Glutamatergic neuron (in vitro differentiated cells): ENCODE data around the gene EPHA2. TPM values are rescaled to one million over a fixed set of nuclear protein-coding genes. Genes with fewer than 3 reads are reported as not detected.

Source experiments
- DNase-seq: peaks from one replicate; pipeline ENCODE4 v3.0.0; 2022
- H3K27ac Mint-ChIP-seq: one replicate; pipeline ENCODE4 v1.8.0; 2020; ENCODE audit warnings: mild to moderate bottlenecking, mixed read lengths, inconsistent platforms; ENCODE audit not compliant: unreplicated experiment
- H3K27me3 Mint-ChIP-seq: one replicate; pipeline ENCODE4 v1.8.0; 2020; ENCODE audit warnings: mild to moderate bottlenecking, moderate library complexity, mixed read lengths, inconsistent platforms; ENCODE audit not compliant: unreplicated experiment
- H3K36me3 Mint-ChIP-seq: one replicate; pipeline ENCODE4 v1.8.0; 2020; ENCODE audit warnings: mild to moderate bottlenecking, mixed read lengths, inconsistent platforms; ENCODE audit not compliant: unreplicated experiment
- H3K4me1 Mint-ChIP-seq: one replicate; pipeline ENCODE4 v1.8.0; 2020; ENCODE audit warnings: mild to moderate bottlenecking, low read depth, mixed read lengths, inconsistent platforms; ENCODE audit not compliant: unreplicated experiment
- H3K4me3 Mint-ChIP-seq: one replicate; pipeline ENCODE4 v1.8.0; 2020; ENCODE audit warnings: mild to moderate bottlenecking, mixed read lengths, inconsistent platforms; ENCODE audit not compliant: unreplicated experiment
- H3K9me3 Mint-ChIP-seq: one replicate; pipeline ENCODE4 v1.8.0; 2020; ENCODE audit warnings: mild to moderate bottlenecking, moderate library complexity, mixed read lengths, inconsistent platforms; ENCODE audit not compliant: unreplicated experiment
- CTCF ChIP-seq: fragments of 200-600 bp; sonication (generic); IDR thresholded peaks from one replicate; pipeline ENCODE4 v1.5.0; 2021; ENCODE audit not compliant: partially characterized antibody, unreplicated experiment
- total RNA-seq: library from RNA; stranded (reverse); fragmentation: NEBNext Ultra II Directional; extraction: Animal tissue kit (Norgen Biotek cat#: 25700); gene quantifications from one replicate; pipeline ENCODE4 v1.2.1, GENCODE V29; 2021; ENCODE audit not compliant: unreplicated experiment

EPHA2 gene
- total RNA-seq, 1 donor from 2014 or later, result 0.29 TPM

GRCh38 chr1:16195518-16195905, 39.6 kb upstream of the EPHA2 start:
- Mint-ChIP-seq H3K36me3 (no peaks in the 10 kb centered on the region), H3K4me1 (no peaks in the 10 kb centered on the region), H3K27me3 (peaks cover 2% of the 10 kb centered on the region), H3K27ac (no peak overlapping the region), H3K4me3 (no peak overlapping the region), H3K9me3 (peaks cover 4% of the 10 kb centered on the region)
- no peak for TF ChIP-seq CTCF
- DNase-seq, result no peak

GRCh38 chr1:16191916-16192546, 36.2 kb upstream of the EPHA2 start:
- Mint-ChIP-seq H3K4me3 (no peak overlapping the region), H3K9me3 (peaks cover 2% of the 10 kb centered on the region), H3K27me3 (peaks cover 3% of the 10 kb centered on the region), H3K4me1 (no peaks in the 10 kb centered on the region), H3K36me3 (no peaks in the 10 kb centered on the region), H3K27ac (no peak overlapping the region)
- no peak for TF ChIP-seq CTCF
- DNase-seq, result no peak

GRCh38 chr1:16191309-16191708, 35.4 kb upstream of the EPHA2 start:
- H3K27me3 Mint-ChIP-seq, result peaks cover 3% of the 10 kb centered on the region
- H3K27ac Mint-ChIP-seq, result no peak overlapping the region
- H3K4me1 Mint-ChIP-seq, result no peaks in the 10 kb centered on the region
- H3K9me3 Mint-ChIP-seq, result peaks cover 1% of the 10 kb centered on the region
- no peaks in the 10 kb centered on the region for H3K36me3 Mint-ChIP-seq
- TF ChIP-seq CTCF, result no peak
- H3K4me3 Mint-ChIP-seq, result no peak overlapping the region
- DNase-seq, result no peak

- DNase-seq, result no peak
- Mint-ChIP-seq H3K27ac (no peak overlapping the region), H3K4me3 (no peak overlapping the region), H3K4me1 (no peaks in the 10 kb centered on the region), H3K9me3 (peaks cover 1% of the 10 kb centered on the region), H3K36me3 (no peaks in the 10 kb centered on the region), H3K27me3 (peaks cover 3% of the 10 kb centered on the region)
- no peak for TF ChIP-seq CTCF
Measured at GRCh38 chr1:16189921-16190621, 34.2 kb upstream of the EPHA2 start.

- no peaks in the 10 kb centered on the region for H3K4me1 Mint-ChIP-seq
- no peak for TF ChIP-seq CTCF
- peaks cover 3% of the 10 kb centered on the region for H3K27me3 Mint-ChIP-seq
- peaks cover 1% of the 10 kb centered on the region for H3K9me3 Mint-ChIP-seq
- H3K27ac Mint-ChIP-seq, result no peak overlapping the region
- H3K4me3 Mint-ChIP-seq, result no peak overlapping the region
- H3K36me3 Mint-ChIP-seq, result no peaks in the 10 kb centered on the region
- DNase-seq, result no peak
Measured at GRCh38 chr1:16189003-16189402, 33.1 kb upstream of the EPHA2 start.
